HepG2 (cell line): ENCODE data around the gene SUSD6. TPM values are rescaled to one million over a fixed set of nuclear protein-coding genes. Genes with fewer than 3 reads are reported as not detected.

Experiments
- CENPX ChIP-seq: sonication (generic); formaldehyde crosslinking; IDR thresholded peaks from 2 replicates; pipeline ENCODE4 v1.9.0; 2021; ENCODE audit warnings: mild to moderate bottlenecking, missing genetic modification reagents, moderate library complexity
- FOXO4 ChIP-seq: sonication (generic); formaldehyde crosslinking; conservative IDR thresholded peaks from 2 replicates; pipeline ENCODE4 v1.8.1; 2023; ENCODE audit warnings: missing genetic modification reagents
- KDM6A ChIP-seq: IDR thresholded peaks from 2 replicates; pipeline ENCODE4 v1.6.1; 2016; ENCODE audit warnings: low read depth
- KIAA2018 ChIP-seq: sonication (generic); formaldehyde crosslinking; IDR thresholded peaks from 2 replicates; pipeline ENCODE4 v1.5.0; 2020; ENCODE audit warnings: mild to moderate bottlenecking, missing genetic modification reagents, borderline replicate concordance
- KLF9 ChIP-seq: IDR thresholded peaks from 2 replicates; pipeline ENCODE4 v1.6.1; 2016; ENCODE audit warnings: low read depth
- MAF1 ChIP-seq: sonication (generic); formaldehyde crosslinking; IDR thresholded peaks from 2 replicates; pipeline ENCODE4 v1.5.0; 2020; ENCODE audit warnings: missing genetic modification reagents, borderline replicate concordance
- NR3C1 ChIP-seq: sonication (generic); formaldehyde crosslinking; IDR thresholded peaks from 2 replicates; pipeline ENCODE4 v1.4.0; 2020; ENCODE audit warnings: missing genetic modification reagents
- RAD51 ChIP-seq: fragments of 450-650 bp; IDR thresholded peaks from 2 replicates; pipeline ENCODE4 v1.6.1; 2016; ENCODE audit warnings: borderline replicate concordance
- SKIL ChIP-seq: sonication (generic); formaldehyde crosslinking; IDR thresholded peaks from 2 replicates; pipeline ENCODE4 v1.8.0; 2022; ENCODE audit warnings: missing genetic modification reagents, mild to moderate bottlenecking, moderate library complexity, borderline replicate concordance
- SOX13 ChIP-seq, 3 experiments: fragments of 450-650 bp in 1 of 3; sonication (generic) in 1 of 3; formaldehyde crosslinking in 1 of 3; IDR thresholded peaks in 2 of 3; conservative IDR thresholded peaks in 1 of 3; 2 replicates each; pipeline versions ENCODE4 v1.5.0 to v1.6.1; 2016 to 2020; ENCODE audit warnings: antibody characterized with exemption in 1 of 3, mild to moderate bottlenecking in 1 of 3, missing compliant biosample characterization in 1 of 3, missing genetic modification reagents in 1 of 3, moderate library complexity in 1 of 3
- SP2 ChIP-seq: sonication (generic); formaldehyde crosslinking; IDR thresholded peaks from 2 replicates; pipeline ENCODE4 v1.5.1; 2020; ENCODE audit warnings: mild to moderate bottlenecking, missing genetic modification reagents
- TBX3 ChIP-seq: fragments of 450-650 bp; IDR thresholded peaks from 2 replicates; pipeline ENCODE4 v1.6.1; 2017; ENCODE audit warnings: antibody characterized with exemption, mild to moderate bottlenecking, inconsistent platforms, borderline replicate concordance
- ZNF343 ChIP-seq: sonication (generic); formaldehyde crosslinking; IDR thresholded peaks from 2 replicates; pipeline ENCODE4 v1.4.0; 2020; ENCODE audit warnings: mild to moderate bottlenecking, missing genetic modification reagents
- ZNF546 ChIP-seq: sonication (generic); formaldehyde crosslinking; conservative IDR thresholded peaks from 2 replicates; pipeline ENCODE4 v1.8.1; 2023; ENCODE audit warnings: mild to moderate bottlenecking, missing genetic modification reagents
- ZNF746 ChIP-seq: sonication (generic); formaldehyde crosslinking; IDR thresholded peaks from 2 replicates; pipeline ENCODE4 v1.8.0; 2022; ENCODE audit warnings: mild to moderate bottlenecking, missing genetic modification reagents
- polyA plus RNA-seq, 8 experiments: library from polyadenylated mRNA; depleted of rRNA in 3 of 8; stranded (reverse) in 7 of 8; unstranded in 1 of 8; fragments of >200 nt; fragmentation: Illumina TruSeq in 4 of 8; extraction: Trizol in 4 of 8; gene quantifications; 2 replicates each; pipeline versions ENCODE4 v1.2.1 to v1.2.3, GENCODE V29; 2011 to 2016; ENCODE audit warnings: low read depth in 4 of 8, missing spikeins in 1 of 8, mixed read lengths in 1 of 8; ENCODE audit not compliant: insufficient read depth in 1 of 8
- total RNA-seq, 5 experiments: library from RNA; depleted of rRNA; stranded (reverse); fragments of >200 nt; fragmentation: Illumina TruSeq; extraction: Trizol; gene quantifications; 2 replicates each; pipeline ENCODE4 v1.2.3, GENCODE V29; 2016; ENCODE audit warnings: low read depth in 1 of 5

The SUSD6 gene
- total and polyA plus RNA-seq, 2 of the 13 experiments (the other 11 are each of a cell fraction or from before 2014, with no cell fraction given) = 7.2 to 7.4 TPM

- TF ChIP-seq SOX13 (IDR thresholded peaks at IDR 0.05) (no peak), SOX13 (CRISPR knock-in tag; conservative IDR thresholded peaks at IDR 0.05 in 1 of 2, IDR thresholded peaks at IDR 0.05 in 1 of 2) (peak in 1 of 2 experiments; percentile 69; a peak in 2 of 4 replicates), KLF9 (CRISPR knock-in tag) (no peak), SP2 (CRISPR knock-in tag) (no peak), ZNF746 (no peak), ZNF546 (CRISPR knock-in tag) (no peak), NR3C1 (CRISPR knock-in tag) (no peak), FOXO4 (CRISPR knock-in tag) (no peak), ZNF343 (CRISPR knock-in tag) (no peak), SKIL (CRISPR knock-in tag) (no peak), TBX3 (no peak), RAD51 (no peak), CENPX (no peak), KIAA2018 (no peak), KDM6A (CRISPR knock-in tag) (no peak), MAF1 (no peak)
Observed at GRCh38 chr14:69703047-69704039, 91.9 kb downstream of the SUSD6 start (continued).
